Right ventricle myocardium superior (tissue), 1 donor: Measurements from ENCODE around the gene TMEM161A. TPM values are rescaled to one million over a fixed set of nuclear protein-coding genes. Genes with fewer than 3 reads are reported as not detected.
A peak's percentile ranks its signal among the peaks of the same experiment; 100 is the strongest.
"Not testable (repeated sequence)": the region's sequence is repeated elsewhere in the genome, so short reads cannot be mapped to it uniquely, and the experiment has no call there.

Source experiments
- ATAC-seq: fragments of 200-7000 bp; cut with Tn5 transposase; one replicate; pipeline ENCODE4 v1.9.1; 2020; ENCODE audit warnings: mild to moderate bottlenecking; ENCODE audit not compliant: poor library complexity
- DNase-seq: peaks from one replicate; pipeline ENCODE4 v3.0.0-alpha.2; 2020
- intact Hi-C: fragments of 100-400 bp; cut with DNase I; formaldehyde crosslinking; loops from one replicate; pipeline ENCODE4 v1.11.2; 2022
- total RNA-seq: library from RNA; stranded (reverse); fragmentation: NEBNext Ultra II Directional; extraction: Animal tissue kit (Norgen Biotek cat#: 25700); gene quantifications from one replicate; pipeline ENCODE4 v1.2.1, GENCODE V29; 2021
- donor health status: DM: no; HTN: yes; CAD: no; lungs with severe emphysema.

Gene TMEM161A
- total RNA-seq, 1 donor from 2014 or later, result 23.0 TPM

GRCh38 chr19:19105365-19106055, 32.8 kb downstream of the TMEM161A start:
- DNase-seq (peak; percentile 80), ATAC-seq (peak; percentile 87)
- intact Hi-C loops, result no loop called here

GRCh38 chr19:19103167-19103566, 35.1 kb downstream of the TMEM161A start:
- no peak for DNase-seq
- no peak for ATAC-seq
- intact Hi-C loops, result no loop called here

- intact Hi-C loops, ATAC-seq: not testable (repeated sequence)
Measured at GRCh38 chr19:19102566-19102965, 35.7 kb downstream of the TMEM161A start.

GRCh38 chr19:19101540-19101939, 36.7 kb downstream of the TMEM161A start:
- intact Hi-C loops, result no loop called here
- no peak for DNase-seq

More at GRCh38 chr19:19102566-19102965, 35.7 kb downstream of the TMEM161A start:
- not testable (repeated sequence) for DNase-seq

GRCh38 chr19:19098703-19099632, 39.3 kb downstream of the TMEM161A start:
- DNase-seq (no peak), ATAC-seq (peak; percentile 75)
- intact Hi-C loops, result no loop called here

More at GRCh38 chr19:19101540-19101939, 36.7 kb downstream of the TMEM161A start:
- no peak for ATAC-seq

GRCh38 chr19:19098084-19098702, 40.1 kb downstream of the TMEM161A start:
- ATAC-seq (no peak), DNase-seq (no peak)
- intact Hi-C loops, result no loop called here

- no peak for DNase-seq
- no peak for ATAC-seq
- intact Hi-C loops, result no loop called here
Measured at GRCh38 chr19:19096641-19097627, 41.3 kb downstream of the TMEM161A start.

GRCh38 chr19:19095691-19096090, 42.6 kb downstream of the TMEM161A start:
- intact Hi-C loops, result no loop called here
- DNase-seq (no peak), ATAC-seq (no peak)

- no peak for ATAC-seq
- no peak for DNase-seq
- intact Hi-C loops, result no loop called here
Measured at GRCh38 chr19:19094513-19094912, 43.8 kb downstream of the TMEM161A start.

- ATAC-seq, result no peak
- intact Hi-C loops, result no loop called here
- no peak for DNase-seq
Measured at GRCh38 chr19:19087676-19088075, 50.6 kb downstream of the TMEM161A start.

- DNase-seq (peak; percentile 76), ATAC-seq (peak; percentile 89)
- intact Hi-C loops, result no loop called here
Measured at GRCh38 chr19:19083413-19084178, 54.7 kb downstream of the TMEM161A start.

GRCh38 chr19:19081642-19082151, 56.6 kb downstream of the TMEM161A start:
- DNase-seq (peak; percentile 65), ATAC-seq (peak; percentile 37)
- intact Hi-C loops, result no loop called here

GRCh38 chr19:19079571-19079970, 58.7 kb downstream of the TMEM161A start:
- DNase-seq, result no peak
- no peak for ATAC-seq
- intact Hi-C loops, result no loop called here

GRCh38 chr19:19078801-19079200, 59.5 kb downstream of the TMEM161A start:
- intact Hi-C loops, result no loop called here
- no peak for ATAC-seq
- DNase-seq, result no peak

- no peak for DNase-seq
- intact Hi-C loops, result no loop called here
- ATAC-seq, result no peak
Measured at GRCh38 chr19:19077103-19077502, 61.2 kb downstream of the TMEM161A start.

GRCh38 chr19:19076476-19076875, 61.8 kb downstream of the TMEM161A start:
- no peak for DNase-seq
- intact Hi-C loops, result no loop called here
- ATAC-seq, result no peak

- intact Hi-C loops, result no loop called here
- DNase-seq (no peak), ATAC-seq (no peak)
Measured at GRCh38 chr19:19075126-19075525, 63.2 kb downstream of the TMEM161A start.
